C4-2B (cell line): ENCODE data around the gene UNC13B.

ENCODE experiments used
- ZFX ChIP-seq: fragments of 450-650 bp; IDR thresholded peaks from 2 replicates; pipeline ENCODE4 v1.6.1; 2017
- TF ChIP-seq, protein P1 (sequence below): fragments of 450-650 bp; conservative IDR thresholded peaks from 2 replicates; pipeline ENCODE4 v1.5.1; 2017; ENCODE audit warnings: mild to moderate bottlenecking

GRCh38 chr9:35335164-35335563 is 173.4 kb downstream of the UNC13B start:
- TF ChIP-seq, protein P1, sequence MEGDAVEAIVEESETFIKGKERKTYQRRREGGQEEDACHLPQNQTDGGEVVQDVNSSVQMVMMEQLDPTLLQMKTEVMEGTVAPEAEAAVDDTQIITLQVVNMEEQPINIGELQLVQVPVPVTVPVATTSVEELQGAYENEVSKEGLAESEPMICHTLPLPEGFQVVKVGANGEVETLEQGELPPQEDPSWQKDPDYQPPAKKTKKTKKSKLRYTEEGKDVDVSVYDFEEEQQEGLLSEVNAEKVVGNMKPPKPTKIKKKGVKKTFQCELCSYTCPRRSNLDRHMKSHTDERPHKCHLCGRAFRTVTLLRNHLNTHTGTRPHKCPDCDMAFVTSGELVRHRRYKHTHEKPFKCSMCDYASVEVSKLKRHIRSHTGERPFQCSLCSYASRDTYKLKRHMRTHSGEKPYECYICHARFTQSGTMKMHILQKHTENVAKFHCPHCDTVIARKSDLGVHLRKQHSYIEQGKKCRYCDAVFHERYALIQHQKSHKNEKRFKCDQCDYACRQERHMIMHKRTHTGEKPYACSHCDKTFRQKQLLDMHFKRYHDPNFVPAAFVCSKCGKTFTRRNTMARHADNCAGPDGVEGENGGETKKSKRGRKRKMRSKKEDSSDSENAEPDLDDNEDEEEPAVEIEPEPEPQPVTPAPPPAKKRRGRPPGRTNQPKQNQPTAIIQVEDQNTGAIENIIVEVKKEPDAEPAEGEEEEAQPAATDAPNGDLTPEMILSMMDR: no peak
- no peak for TF ChIP-seq ZFX
